Measurements from ENCODE around the gene CRELD2. TPM values are rescaled to one million over a fixed set of nuclear protein-coding genes. Genes with fewer than 3 reads are reported as not detected.
A peak's percentile ranks its signal among the peaks of the same experiment; 100 is the strongest.

CRELD2 gene
- total and polyA plus RNA-seq, 2 of the 13 experiments (the other 11 are each of a cell fraction or from before 2014, with no cell fraction given), result 17.2 to 44.7 TPM

DNA sequence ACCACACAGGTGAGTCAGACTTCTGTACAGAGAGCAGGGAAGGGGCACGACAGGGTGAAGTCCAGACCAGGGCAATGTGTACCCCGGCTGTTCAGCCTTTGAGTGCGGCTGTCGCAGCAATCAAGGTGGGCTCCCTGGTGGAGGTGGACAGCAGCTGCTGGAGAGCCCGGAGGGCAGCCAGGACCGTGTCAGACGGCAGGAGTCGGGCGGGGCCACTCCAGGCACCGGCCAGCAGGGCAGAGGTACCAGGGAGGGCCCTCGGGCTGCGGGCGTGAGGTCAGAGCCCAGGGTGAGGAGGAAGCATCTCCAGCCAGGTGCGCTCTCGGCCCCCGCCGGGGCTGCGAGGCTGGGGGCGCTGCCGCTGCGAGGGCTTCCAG lies 41.3 kb downstream of the CRELD2 start (continued):
- TF ChIP-seq, protein P1, sequence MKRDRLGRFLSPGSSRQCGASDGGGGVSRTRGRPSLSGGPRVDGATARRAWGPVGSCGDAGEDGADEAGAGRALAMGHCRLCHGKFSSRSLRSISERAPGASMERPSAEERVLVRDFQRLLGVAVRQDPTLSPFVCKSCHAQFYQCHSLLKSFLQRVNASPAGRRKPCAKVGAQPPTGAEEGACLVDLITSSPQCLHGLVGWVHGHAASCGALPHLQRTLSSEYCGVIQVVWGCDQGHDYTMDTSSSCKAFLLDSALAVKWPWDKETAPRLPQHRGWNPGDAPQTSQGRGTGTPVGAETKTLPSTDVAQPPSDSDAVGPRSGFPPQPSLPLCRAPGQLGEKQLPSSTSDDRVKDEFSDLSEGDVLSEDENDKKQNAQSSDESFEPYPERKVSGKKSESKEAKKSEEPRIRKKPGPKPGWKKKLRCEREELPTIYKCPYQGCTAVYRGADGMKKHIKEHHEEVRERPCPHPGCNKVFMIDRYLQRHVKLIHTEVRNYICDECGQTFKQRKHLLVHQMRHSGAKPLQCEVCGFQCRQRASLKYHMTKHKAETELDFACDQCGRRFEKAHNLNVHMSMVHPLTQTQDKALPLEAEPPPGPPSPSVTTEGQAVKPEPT (CRISPR knock-in tag; IDR thresholded peaks at IDR 0.05; ENCODE audit: low read depth), result no peak
- no peak for TF ChIP-seq WIZ (CRISPR knock-in tag; IDR thresholded peaks at IDR 0.05)
- peak; percentile 7 for TF ChIP-seq XRCC5 (optimal IDR thresholded peaks at IDR 0.05; ENCODE audit: low read length)
- no peak for TF ChIP-seq ZNF207 (IDR thresholded peaks at IDR 0.05; ENCODE audit: borderline replicate concordance)
- TF ChIP-seq HDAC1 (CRISPR knock-in tag; IDR thresholded peaks at IDR 0.05), result no peak
- peak; percentile 77 for TF ChIP-seq ZBTB10 (CRISPR knock-in tag; IDR thresholded peaks at IDR 0.05; ENCODE audit: borderline replicate concordance)
- TF ChIP-seq ZNF605 (CRISPR knock-in tag; IDR thresholded peaks at IDR 0.05), result no peak
- TF ChIP-seq KDM6A (CRISPR knock-in tag; IDR thresholded peaks at IDR 0.05; ENCODE audit: low read depth), result no peak
- no peak for TF ChIP-seq BRF2 (CRISPR knock-in tag; IDR thresholded peaks at IDR 0.05)
- TF ChIP-seq RORA (CRISPR knock-in tag; IDR thresholded peaks at IDR 0.05), result no peak
- TF ChIP-seq GATA4 (IDR thresholded peaks at IDR 0.05; ENCODE audit: borderline replicate concordance, low read depth), result no peak
- no peak for TF ChIP-seq ZFAT (CRISPR knock-in tag; conservative IDR thresholded peaks at IDR 0.05)
- no peak for TF ChIP-seq ZSCAN9 (CRISPR knock-in tag; IDR thresholded peaks at IDR 0.05; ENCODE audit: borderline replicate concordance)
- TF ChIP-seq, protein P2, sequence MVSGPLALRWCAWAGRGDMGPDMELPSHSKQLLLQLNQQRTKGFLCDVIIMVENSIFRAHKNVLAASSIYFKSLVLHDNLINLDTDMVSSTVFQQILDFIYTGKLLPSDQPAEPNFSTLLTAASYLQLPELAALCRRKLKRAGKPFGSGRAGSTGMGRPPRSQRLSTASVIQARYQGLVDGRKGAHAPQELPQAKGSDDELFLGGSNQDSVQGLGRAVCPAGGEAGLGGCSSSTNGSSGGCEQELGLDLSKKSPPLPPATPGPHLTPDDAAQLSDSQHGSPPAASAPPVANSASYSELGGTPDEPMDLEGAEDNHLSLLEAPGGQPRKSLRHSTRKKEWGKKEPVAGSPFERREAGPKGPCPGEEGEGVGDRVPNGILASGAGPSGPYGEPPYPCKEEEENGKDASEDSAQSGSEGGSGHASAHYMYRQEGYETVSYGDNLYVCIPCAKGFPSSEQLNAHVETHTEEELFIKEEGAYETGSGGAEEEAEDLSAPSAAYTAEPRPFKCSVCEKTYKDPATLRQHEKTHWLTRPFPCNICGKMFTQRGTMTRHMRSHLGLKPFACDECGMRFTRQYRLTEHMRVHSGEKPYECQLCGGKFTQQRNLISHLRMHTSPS (CRISPR knock-in tag; IDR thresholded peaks at IDR 0.05; ENCODE audit: low read depth), result no peak; the same call in 1 of the 2 replicates
- no peak for TF ChIP-seq ZNF468 (CRISPR knock-in tag; IDR thresholded peaks at IDR 0.05)
- TF ChIP-seq CC2D1A (CRISPR knock-in tag; IDR thresholded peaks at IDR 0.05), result no peak
- TF ChIP-seq ZNF101 (CRISPR knock-in tag; IDR thresholded peaks at IDR 0.05; ENCODE audit: borderline replicate concordance, low read depth), result no peak
- no peak for TF ChIP-seq ZNF329 (CRISPR knock-in tag; IDR thresholded peaks at IDR 0.05; ENCODE audit: low read depth)
- TF ChIP-seq, protein P3, sequence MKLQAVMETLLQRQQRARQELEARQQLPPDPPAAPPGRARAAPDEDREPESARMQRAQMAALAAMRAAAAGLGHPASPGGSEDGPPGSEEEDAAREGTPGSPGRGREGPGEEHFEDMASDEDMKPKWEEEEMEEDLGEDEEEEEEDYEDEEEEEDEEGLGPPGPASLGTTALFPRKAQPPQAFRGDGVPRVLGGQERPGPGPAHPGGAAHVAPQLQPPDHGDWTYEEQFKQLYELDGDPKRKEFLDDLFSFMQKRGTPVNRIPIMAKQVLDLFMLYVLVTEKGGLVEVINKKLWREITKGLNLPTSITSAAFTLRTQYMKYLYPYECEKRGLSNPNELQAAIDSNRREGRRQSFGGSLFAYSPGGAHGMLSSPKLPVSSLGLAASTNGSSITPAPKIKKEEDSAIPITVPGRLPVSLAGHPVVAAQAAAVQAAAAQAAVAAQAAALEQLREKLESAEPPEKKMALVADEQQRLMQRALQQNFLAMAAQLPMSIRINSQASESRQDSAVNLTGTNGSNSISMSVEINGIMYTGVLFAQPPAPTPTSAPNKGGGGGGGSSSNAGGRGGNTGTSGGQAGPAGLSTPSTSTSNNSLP (IDR thresholded peaks at IDR 0.05; ENCODE audit: low read depth, low read length), result no peak
- TF ChIP-seq PPARG (CRISPR knock-in tag; conservative IDR thresholded peaks at IDR 0.05), result no peak
- no peak for TF ChIP-seq ZNF788 (CRISPR knock-in tag; IDR thresholded peaks at IDR 0.05; ENCODE audit: borderline replicate concordance)

Data from HepG2 (cell line).